ENCODE measurements around the gene TSPAN2.
A peak's percentile ranks its signal among the peaks of the same experiment; 100 is the strongest.

The TSPAN2 gene

GRCh38 chr1:115084902-115085511, 4.3 kb downstream of the TSPAN2 start:
- no peaks in the 10 kb centered on the region for H3K9me2 ChIP-seq (replicated peaks; ENCODE audit: insufficient read depth, low read length)
- no peak overlapping the region for H2AFZ ChIP-seq (ENCODE audit: low read length)
- H3F3A ChIP-seq (ENCODE audit: insufficient read depth, low read length) = no peaks in the 10 kb centered on the region
- no peaks in the 10 kb centered on the region for H3K36me3 ChIP-seq (replicated peaks; ENCODE audit: insufficient read depth, low read length)
- no peaks in the 10 kb centered on the region for H3K9me3 ChIP-seq (replicated peaks; ENCODE audit: insufficient read depth, low read length)
- no peak overlapping the region for H3K9ac ChIP-seq (ENCODE audit: low read length)
- H3K4me1 ChIP-seq (ENCODE audit: low read length) = no peaks in the 10 kb centered on the region
- DNase-seq = no peak
- no peak overlapping the region for H3K4me3 ChIP-seq (ENCODE audit: low read length)
- H3K27me3 ChIP-seq (replicated peaks; ENCODE audit: insufficient read depth, low read length) = 0 out of 2 replicates have a peak, but pooled peaks cover 12% of the 10 kb centered on the region
- TF ChIP-seq EZH2phosphoT487 (IDR thresholded peaks at IDR 0.05; ENCODE audit: low read length) (no peak), EZH2 (optimal IDR thresholded peaks at IDR 0.05; ENCODE audit: low read depth, low read length) (no peak)
- TF ChIP-seq, protein P1, sequence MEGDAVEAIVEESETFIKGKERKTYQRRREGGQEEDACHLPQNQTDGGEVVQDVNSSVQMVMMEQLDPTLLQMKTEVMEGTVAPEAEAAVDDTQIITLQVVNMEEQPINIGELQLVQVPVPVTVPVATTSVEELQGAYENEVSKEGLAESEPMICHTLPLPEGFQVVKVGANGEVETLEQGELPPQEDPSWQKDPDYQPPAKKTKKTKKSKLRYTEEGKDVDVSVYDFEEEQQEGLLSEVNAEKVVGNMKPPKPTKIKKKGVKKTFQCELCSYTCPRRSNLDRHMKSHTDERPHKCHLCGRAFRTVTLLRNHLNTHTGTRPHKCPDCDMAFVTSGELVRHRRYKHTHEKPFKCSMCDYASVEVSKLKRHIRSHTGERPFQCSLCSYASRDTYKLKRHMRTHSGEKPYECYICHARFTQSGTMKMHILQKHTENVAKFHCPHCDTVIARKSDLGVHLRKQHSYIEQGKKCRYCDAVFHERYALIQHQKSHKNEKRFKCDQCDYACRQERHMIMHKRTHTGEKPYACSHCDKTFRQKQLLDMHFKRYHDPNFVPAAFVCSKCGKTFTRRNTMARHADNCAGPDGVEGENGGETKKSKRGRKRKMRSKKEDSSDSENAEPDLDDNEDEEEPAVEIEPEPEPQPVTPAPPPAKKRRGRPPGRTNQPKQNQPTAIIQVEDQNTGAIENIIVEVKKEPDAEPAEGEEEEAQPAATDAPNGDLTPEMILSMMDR (IDR thresholded peaks at IDR 0.05; ENCODE audit: low read length) = no peak
- no peak overlapping the region for H3K27ac ChIP-seq (ENCODE audit: low read length)
- H4K20me1 ChIP-seq (ENCODE audit: insufficient read depth, low read length) = no peaks in the 10 kb centered on the region
- H3K79me2 ChIP-seq (ENCODE audit: low read length) = no peaks in the 10 kb centered on the region
- H3K4me2 ChIP-seq (ENCODE audit: low read depth, low read length) = no peak overlapping the region

DNA sequence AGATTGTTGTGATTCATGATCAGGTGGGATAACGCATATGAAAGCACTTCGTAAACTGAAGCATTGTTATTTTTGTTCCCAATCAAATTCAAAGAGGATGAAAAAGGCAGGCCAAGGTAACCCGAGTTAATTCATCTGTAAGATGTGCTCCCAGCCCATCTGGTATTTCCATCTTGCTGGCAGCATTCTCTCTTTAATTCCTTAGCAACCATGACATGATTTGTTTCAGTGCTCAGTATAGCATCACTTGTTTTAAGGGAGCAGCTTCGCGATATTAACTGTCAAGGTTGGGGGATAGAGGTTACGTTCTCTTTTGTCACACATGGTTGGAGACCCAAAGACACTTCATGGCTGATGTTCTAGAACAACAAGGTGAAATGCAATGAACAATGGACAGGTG, 6.4 kb downstream of the TSPAN2 start:
- H3K4me2 ChIP-seq (ENCODE audit: low read depth, low read length) = no peak overlapping the region
- H3K79me2 ChIP-seq (ENCODE audit: low read length) = no peaks in the 10 kb centered on the region
- no peak overlapping the region for H2AFZ ChIP-seq (ENCODE audit: low read length)
- DNase-seq = no peak
- no peak overlapping the region for H3K27ac ChIP-seq (ENCODE audit: low read length)
- H3K4me1 ChIP-seq (ENCODE audit: low read length) = no peaks in the 10 kb centered on the region; the same call in 1 of the 2 replicates
- H3K9me2 ChIP-seq (replicated peaks; ENCODE audit: insufficient read depth, low read length) = no peaks in the 10 kb centered on the region
- no peaks in the 10 kb centered on the region for H4K20me1 ChIP-seq (ENCODE audit: insufficient read depth, low read length)
- H3K9ac ChIP-seq (ENCODE audit: low read length) = no peak overlapping the region
- H3K9me3 ChIP-seq (replicated peaks; ENCODE audit: insufficient read depth, low read length) = no peaks in the 10 kb centered on the region
- 0 out of 2 replicates have a peak, but pooled peaks cover 4% of the 10 kb centered on the region for H3K27me3 ChIP-seq (replicated peaks; ENCODE audit: insufficient read depth, low read length)
- H3K4me3 ChIP-seq (ENCODE audit: low read length) = no peak overlapping the region
- TF ChIP-seq EZH2 (optimal IDR thresholded peaks at IDR 0.05; ENCODE audit: low read depth, low read length) (no peak), EZH2phosphoT487 (IDR thresholded peaks at IDR 0.05; ENCODE audit: low read length) (no peak)
- TF ChIP-seq, protein P1 (IDR thresholded peaks at IDR 0.05; ENCODE audit: low read length) = no peak
- H3K36me3 ChIP-seq (replicated peaks; ENCODE audit: insufficient read depth, low read length) = no peaks in the 10 kb centered on the region
- no peaks in the 10 kb centered on the region for H3F3A ChIP-seq (ENCODE audit: insufficient read depth, low read length)

- Histone ChIP-seq H3K27ac (ENCODE audit: low read length) (no peak overlapping the region), H3K27me3 (replicated peaks; ENCODE audit: insufficient read depth, low read length) (no peaks in the 10 kb centered on the region), H4K20me1 (ENCODE audit: insufficient read depth, low read length) (no peaks in the 10 kb centered on the region), H3K4me3 (ENCODE audit: low read length) (no peak overlapping the region), H3K9me2 (replicated peaks; ENCODE audit: insufficient read depth, low read length) (no peaks in the 10 kb centered on the region), H2AFZ (ENCODE audit: low read length) (no peak overlapping the region), H3F3A (ENCODE audit: insufficient read depth, low read length) (no peaks in the 10 kb centered on the region), H3K9ac (ENCODE audit: low read length) (no peak overlapping the region), H3K4me1 (ENCODE audit: low read length) (no peaks in the 10 kb centered on the region; the same call in 1 of the 2 replicates), H3K4me2 (ENCODE audit: low read depth, low read length) (no peak overlapping the region), H3K79me2 (ENCODE audit: low read length) (no peaks in the 10 kb centered on the region), H3K9me3 (replicated peaks; ENCODE audit: insufficient read depth, low read length) (no peaks in the 10 kb centered on the region), H3K36me3 (replicated peaks; ENCODE audit: insufficient read depth, low read length) (no peaks in the 10 kb centered on the region)
- no peak for TF ChIP-seq EZH2 (optimal IDR thresholded peaks at IDR 0.05; ENCODE audit: low read depth, low read length)
- TF ChIP-seq EZH2phosphoT487 (IDR thresholded peaks at IDR 0.05; ENCODE audit: low read length) = no peak
- TF ChIP-seq, protein P1 (IDR thresholded peaks at IDR 0.05; ENCODE audit: low read length) = no peak
- DNase-seq = peak; percentile 7
Observed at GRCh38 chr1:115078708-115079107, 10.6 kb downstream of the TSPAN2 start.
